Left forelimb (tissue), 1 donor: ENCODE results near the gene INO80.

Experiments
- DNase-seq: peaks from one replicate; pipeline ENCODE4 v3.0.0-alpha.2; 2018; ENCODE audit warnings: low spot score

The INO80 gene

DNA sequence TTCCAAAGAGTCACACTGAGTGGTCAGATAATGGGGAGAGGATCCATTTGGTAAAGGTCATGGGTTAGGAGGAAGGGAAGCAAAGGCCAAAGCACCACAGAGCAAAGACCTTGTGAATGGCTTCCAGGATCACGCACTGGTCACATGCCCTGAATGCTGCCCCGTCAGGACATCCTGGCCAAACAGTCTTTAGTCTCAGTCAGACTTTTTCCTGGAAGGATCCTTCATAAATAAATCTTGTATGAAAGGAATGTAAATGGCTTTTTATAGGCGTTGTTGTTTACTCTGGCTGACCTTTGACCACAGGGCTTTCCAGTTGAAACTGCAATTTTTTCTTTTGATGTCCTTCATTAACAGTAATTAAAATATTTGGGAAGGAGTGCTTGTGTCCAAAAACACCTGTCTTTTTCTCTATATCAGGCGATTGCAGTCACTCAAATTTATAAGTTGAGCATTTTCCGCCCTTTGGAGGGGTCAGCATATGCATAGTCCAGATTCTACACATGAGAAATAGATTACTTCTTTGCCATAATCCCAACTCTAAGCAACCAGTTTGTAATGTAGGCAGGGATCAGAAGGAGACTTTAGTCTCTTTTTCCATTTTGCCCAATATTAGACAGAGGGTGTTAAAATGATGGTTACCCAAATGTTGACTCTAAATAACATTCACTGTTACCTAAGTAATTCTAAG lies 114.4 kb downstream of the INO80 start:
- DNase-seq, result no peak

- DNase-seq, result no peak
Observed at GRCh38 chr15:40999190-40999589, 116.9 kb downstream of the INO80 start.

- DNase-seq, result no peak
Observed at GRCh38 chr15:40995656-40996055, 120.4 kb downstream of the INO80 start.

DNA sequence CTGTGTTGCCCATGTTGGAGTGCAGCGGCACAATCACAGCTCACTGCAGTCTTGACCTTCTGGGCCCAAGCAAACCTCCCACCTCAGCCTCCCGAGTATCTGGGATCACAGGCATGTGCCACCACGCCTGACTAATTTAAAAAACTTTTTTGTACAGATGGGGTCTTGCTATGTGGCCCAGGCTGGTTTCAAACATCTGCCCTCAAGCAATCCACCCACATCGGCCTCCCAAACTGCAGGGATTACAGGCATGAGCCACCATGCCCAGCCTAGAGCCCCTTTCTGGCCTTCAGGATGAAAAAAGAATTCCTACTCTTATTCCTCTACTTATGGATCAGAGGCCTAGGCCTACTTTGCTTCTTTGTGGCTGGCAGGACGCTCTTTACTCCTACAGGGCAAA lies 123.3 kb downstream of the INO80 start:
- no peak for DNase-seq

- DNase-seq, result no peak
Observed at GRCh38 chr15:40992241-40992741, 123.8 kb downstream of the INO80 start.

DNA sequence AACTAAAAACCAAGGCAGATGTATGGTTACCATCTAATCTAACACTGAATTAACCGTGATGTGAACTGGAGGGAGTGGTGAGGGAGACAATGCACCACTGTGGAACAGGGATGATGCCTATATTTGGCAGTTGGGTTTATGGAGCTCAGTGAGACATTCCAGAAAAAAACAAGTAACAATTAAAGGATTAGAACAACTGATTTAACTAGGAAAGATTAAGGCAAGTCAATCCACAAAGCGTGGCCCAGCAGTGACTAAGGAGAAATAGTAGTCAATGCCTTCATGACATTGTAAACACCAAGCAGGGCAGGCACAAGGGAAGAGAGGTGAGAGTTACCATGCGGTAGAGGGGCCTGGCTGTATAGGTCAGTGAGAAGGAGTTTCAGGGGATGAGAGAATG lies 124.7 kb downstream of the INO80 start:
- DNase-seq, result no peak

DNA sequence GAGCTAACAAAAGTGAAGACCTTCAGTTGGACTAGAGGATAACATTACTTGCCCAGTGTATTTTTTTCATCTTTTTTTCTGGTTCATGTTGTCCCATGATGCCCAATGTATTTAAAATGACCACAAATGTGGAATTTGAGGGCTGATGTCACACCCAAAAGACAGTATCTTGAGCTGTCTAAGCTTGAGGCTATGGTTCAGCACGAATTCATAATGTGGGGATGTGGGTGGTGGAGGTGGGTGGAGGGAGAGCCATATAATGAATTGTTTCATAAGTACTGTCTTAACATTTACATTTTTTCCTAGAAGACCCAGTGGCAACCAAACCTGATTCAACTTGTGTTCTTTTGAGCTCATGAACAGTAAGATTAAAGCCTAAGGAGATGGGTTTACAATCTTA lies 125.3 kb downstream of the INO80 start:
- DNase-seq, result no peak

- no peak for DNase-seq
Observed at GRCh38 chr15:40990080-40990479, 126.0 kb downstream of the INO80 start.

- no peak for DNase-seq
Observed at GRCh38 chr15:40988156-40988555, 127.9 kb downstream of the INO80 start.

DNA sequence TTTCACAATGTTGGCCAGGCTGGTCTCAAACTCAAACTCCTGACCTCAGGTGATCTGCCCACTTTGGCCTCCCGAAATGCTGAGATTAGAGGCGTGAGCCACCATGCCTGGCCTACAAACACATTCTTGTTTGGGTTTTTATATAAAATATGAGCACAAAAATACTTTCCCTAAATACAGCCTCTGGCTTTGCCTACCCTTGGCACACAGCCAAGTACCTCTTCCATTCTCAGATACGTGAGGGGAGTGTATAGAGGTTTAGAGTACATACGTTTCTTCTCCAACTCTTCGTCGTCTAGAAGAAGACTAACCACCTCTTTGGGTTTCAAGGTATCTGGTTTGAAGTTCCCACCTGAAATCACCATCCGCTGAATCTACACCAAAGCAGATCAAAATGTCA lies 129.3 kb downstream of the INO80 start:
- DNase-seq, result no peak

DNA sequence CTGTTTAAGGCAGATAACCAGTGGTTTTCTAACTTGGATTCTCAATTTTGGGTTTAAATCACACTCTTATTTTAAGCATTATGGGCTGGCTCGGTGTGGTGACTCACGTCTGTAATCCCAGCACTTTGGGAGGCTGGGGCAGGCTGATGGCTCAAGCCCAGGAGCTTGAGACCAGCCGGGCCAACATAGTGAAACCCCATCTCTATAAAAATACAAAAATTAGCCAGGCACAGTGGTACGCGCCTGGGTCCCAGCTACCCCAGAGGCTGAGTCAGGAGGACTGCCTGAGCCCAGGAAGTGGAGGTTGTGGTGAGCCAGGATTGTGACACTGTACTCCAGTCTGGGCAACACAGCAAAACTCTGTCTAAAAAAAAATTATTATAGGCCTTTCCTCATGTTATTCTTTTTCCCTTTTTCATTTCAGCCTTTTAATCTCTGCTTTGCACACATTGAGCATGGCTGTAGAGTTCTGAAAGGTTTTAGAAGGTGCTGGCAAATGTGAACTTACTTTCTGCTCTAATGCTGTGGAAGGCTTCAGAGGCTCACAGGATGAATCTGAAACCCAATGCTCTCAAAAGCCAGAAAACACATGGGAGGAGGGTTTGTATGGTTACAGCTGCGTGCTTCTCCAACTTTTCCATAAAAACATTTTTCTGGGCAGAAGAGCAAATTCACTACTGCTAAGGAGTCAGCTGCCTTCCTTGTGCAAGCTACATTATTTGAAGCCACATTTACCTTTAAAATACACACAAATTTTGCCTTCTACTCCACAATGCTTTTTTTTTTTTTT lies 130.3 kb downstream of the INO80 start:
- DNase-seq, result no peak

DNA sequence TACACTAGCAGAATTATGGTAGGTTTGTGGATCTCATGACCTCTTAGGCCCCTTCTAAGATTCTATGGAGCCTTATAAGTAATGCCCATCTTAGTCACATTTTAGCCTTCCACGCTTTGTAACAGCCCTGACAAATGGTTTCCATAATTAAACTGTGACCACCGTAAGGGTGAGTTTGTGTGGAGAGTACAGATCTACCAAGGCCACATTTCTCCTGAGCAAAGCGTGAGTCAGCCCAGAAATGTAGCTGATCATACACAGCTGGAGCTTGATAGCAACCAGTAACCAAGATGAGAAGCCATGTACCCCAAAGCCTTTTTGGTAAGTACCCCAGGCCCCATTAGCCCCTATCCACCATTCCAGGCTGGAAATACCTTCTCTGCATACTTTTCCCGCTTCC lies 131.1 kb downstream of the INO80 start:
- no peak for DNase-seq

DNA sequence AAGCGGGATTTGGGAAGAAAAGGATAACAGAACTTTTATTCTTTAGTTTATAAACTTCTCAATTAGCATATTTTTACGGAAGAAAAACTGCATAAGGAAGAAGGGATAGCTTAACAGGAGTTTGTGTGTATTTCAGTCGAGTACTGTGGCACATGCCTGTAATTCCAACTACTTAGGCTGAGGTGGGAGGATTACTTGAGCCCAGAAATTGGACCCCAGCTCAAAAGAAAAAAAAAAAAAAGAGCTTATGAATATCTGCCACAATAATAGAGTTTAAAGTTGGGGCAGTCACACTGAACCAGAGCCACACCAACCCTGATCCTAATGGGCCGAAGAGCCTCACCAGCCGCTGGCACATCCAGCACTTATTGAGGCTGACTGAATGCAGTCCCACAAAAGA lies 131.7 kb downstream of the INO80 start:
- no peak for DNase-seq

DNA sequence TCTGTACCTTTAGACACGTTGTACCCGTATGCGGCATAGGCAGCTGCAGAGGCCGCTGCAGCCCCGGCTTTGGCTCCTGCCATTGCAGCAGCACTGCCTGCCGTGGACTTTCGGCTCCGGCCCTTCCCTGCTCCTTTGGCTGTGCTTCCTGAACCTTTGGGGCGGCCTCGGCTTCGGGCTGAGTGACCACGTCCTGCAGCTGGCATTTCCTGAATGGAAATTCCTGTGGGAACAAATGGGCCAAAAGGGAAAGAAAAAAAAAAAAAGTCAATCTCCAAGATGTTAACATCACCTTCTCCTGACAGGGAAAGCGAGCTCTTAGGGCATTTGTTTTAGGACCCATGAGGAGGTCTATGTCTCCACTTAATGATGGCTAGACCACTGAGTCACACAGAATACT lies 133.2 kb downstream of the INO80 start:
- DNase-seq, result no peak

- DNase-seq, result no peak
Observed at GRCh38 chr15:40981186-40981585, 134.9 kb downstream of the INO80 start.

DNA sequence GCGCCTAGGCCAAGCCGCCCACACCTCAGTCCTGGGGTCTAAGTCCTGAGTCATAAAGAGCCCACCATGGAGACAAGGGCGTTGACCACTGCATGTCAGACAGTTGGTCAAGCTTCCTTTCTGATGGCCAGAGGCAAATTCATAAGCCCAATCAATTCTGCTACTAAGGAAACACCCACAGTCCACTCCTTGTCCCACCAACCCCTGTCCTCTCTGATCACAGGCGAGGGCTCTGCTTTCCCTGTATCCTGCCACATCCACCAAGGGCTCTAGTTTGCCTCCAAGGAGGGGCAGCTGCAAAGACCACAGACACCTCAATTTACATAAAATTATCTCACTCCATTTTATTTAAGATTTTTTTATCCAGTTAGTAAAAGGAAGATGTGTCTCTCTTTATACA lies 137.5 kb downstream of the INO80 start:
- no peak for DNase-seq

DNA sequence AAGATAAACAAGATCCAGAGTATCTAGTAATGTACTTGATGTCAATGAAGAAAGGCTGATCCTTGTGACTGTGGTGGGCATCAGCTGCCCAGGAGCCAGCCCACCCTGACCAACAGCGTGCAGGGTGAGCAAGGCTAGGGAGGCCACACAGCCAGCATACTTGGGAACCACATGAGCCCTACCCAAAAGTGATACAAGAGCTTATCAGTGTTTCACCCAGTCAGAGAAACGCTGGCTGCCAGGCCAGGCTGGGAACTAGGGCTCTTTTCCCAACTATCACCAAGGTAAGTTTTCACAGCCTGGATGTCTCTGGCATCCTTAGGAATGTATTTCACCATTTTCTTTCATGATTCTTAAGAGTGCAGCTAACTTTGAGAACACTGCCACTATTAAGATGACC lies 137.9 kb downstream of the INO80 start:
- DNase-seq, result no peak

DNA sequence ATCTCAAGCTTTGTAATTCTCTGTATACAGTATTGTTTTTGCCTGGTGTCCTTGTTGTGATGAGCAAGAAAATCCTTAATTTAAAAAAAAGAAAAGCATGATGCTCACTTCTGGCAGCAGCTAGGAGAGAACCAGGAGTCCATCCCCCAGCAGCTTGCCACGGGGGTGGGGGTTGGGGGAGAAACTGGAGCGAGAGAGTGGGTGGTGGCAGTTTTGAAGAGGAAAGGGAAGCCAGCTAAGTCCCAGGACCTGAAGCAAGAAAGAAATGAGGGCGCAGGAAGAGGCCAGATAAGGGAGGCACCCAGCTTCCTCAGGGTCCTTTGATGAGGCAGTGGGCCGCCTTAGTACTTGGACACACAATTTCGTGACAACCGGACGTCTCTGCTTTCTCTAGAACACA lies 139.3 kb downstream of the INO80 start:
- DNase-seq, result no peak

DNA sequence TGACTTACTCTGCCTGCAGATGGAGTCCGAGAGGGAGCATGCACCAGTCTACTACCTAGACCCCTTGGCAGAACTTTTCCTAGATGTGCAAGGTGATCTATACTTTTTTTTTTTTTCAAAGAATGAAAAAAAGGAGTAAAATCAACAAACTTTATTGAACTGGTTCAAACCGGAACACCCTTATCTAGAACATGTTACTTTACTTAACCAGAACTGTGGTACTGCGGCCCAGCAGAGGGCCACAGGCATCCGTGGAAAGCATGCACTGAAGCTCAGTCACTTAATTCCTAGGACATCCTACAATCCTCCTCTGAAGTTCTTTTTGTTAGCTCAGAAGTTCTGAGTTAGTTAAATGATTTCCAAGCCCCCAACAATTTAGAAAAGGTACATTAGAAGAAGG lies 141.2 kb downstream of the INO80 start:
- no peak for DNase-seq

- no peak for DNase-seq
Observed at GRCh38 chr15:40969363-40969762, 146.7 kb downstream of the INO80 start.

DNA sequence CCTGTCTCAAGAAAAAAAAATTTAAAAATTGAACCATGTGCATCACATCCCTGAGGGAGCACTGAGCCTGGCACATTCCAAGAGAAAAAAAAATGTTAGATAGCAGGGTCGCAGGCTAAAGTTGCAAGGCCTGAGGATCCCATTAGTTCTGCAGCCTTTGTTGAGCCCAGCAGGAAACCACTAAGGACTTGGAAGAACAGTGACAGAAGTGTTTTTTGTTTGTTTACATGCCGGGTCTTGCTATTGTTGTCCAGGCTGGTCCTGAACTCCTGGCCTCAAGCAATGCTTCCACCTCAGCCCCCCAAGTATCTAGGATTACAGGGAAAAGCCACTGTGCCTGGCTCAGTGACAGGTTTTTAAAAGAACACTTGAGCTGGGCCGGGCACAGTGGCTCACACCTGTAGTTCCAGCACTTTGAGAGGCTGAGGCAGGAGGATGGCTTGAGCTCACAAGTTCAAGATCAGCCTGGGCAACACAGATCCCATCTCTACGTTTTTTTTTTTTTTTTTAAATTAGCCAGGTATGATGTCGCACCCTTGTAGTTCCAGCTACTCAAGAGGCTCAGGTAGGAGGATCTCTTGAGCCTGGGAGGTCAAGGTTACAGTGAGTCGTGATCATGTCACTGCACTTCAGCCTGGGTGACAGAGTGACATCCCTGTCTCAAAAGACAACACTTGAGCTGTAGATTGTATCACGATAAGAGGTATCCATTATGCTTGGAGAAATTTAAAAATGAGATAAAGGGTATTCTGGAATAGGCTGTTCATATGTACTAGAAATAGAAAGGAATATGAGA lies 147.6 kb downstream of the INO80 start:
- no peak for DNase-seq

DNA sequence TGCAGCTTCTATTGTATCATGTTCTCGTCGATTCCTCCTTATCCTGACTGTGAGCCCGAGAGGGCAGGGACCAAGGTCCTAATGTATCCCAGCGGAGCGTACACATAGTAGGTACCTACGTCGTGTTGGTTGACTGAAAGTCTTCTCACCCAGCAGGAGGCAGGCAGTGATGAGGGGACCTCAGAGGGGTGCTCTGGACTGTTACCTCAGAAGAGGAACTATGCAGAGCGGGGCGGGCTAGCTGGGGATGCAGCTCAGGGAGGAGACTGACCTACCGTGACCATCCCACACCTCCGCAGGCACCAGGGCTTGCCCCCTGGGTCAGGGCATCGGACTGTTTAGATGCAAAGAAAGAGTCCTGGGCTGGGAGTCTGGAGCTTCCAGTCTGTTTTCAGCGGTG lies 151.4 kb downstream of the INO80 start:
- DNase-seq, result no peak

GRCh38 chr15:40964006-40964405 lies 152.1 kb downstream of the INO80 start:
- no peak for DNase-seq
